Measurements from ENCODE around the gene TMEM63C.

The TMEM63C gene

DNA sequence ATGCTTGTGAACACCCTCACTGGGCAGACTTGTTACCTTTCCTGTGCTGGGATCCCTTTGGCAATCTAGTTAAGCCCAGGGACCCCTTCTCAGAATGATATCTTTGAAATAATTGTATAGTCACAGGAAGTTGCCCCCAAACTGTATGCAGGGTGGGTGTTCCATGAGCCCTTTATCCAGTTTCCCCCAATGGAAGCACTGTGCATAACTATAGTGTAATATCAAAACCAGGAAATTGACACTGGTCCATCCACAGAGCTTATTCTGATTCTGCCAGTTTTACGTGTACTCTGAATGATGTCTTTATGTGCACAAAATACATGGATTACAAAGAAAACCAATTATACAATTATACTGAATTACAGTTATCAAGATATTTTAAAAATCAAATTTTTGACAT, 65.2 kb downstream of the TMEM63C start:
- no peak for DNase-seq

DNA sequence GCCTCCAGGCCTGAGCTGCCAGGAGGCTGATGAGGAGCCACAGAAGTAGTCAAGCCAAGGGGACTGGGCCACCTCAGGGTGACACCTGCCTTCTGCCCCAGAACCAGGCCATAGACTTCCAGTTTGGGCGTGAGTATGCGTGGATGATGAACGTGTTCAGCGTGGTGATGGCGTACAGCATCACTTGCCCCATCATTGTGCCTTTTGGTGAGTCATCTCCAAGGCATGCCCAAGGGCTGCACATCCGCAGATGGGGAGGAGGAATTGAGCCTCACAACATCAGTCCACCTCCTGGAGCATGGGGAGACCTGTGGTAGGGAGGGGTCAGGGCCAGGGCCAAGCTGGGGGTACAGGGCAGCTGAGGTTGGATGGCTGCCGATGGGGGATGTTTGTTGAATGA, 67.1 kb downstream of the TMEM63C start:
- Histone ChIP-seq H3K4me1 (ENCODE audit: control extremely low read depth in 1 of 4, control insufficient read depth in 4 of 4, insufficient read depth in 4 of 4, low read length in 3 of 4) (peaks cover under 1 to 10% (median 3%) of the 10 kb centered on the region in 4 experiments), H3K36me3 (ENCODE audit: control insufficient read depth in 4 of 4, insufficient read depth in 4 of 4, low read length in 3 of 4) (no peaks in the 10 kb centered on the region), H3K27ac (ENCODE audit: insufficient read depth in 1 of 2, low read depth in 1 of 2, low read length in 2 of 2, poor library complexity in 1 of 2, severe bottlenecking in 2 of 2) (no peak overlapping the region), H3K27me3 (replicated peaks in 2 of 5; ENCODE audit: control insufficient read depth in 4 of 5, insufficient read depth in 5 of 5, low read length in 4 of 5) (no peaks in the 10 kb centered on the region), H3K9me3 (ENCODE audit: control extremely low read depth in 1 of 5, control insufficient read depth in 4 of 5, insufficient read depth in 2 of 5, low read depth in 1 of 5, low read length in 4 of 5) (no peaks in the 10 kb centered on the region), H3K4me3 (ENCODE audit: control insufficient read depth in 1 of 7, extremely low read depth in 1 of 7, insufficient read depth in 4 of 7, low read depth in 2 of 7, low read length in 6 of 7) (no peak overlapping the region)
- ChIA-PET CTCF (no interaction called here), POLR2A (no interaction called here)
- no peak for DNase-seq
- 97% methylated on average over 6 of the region's 7 CpGs for WGBS (ENCODE audit: insufficient coverage)

More for the DNA sequence above, 65.2 kb downstream of the TMEM63C start:
- Histone ChIP-seq H3K4me1 (ENCODE audit: control extremely low read depth in 1 of 4, control insufficient read depth in 4 of 4, insufficient read depth in 4 of 4, low read length in 3 of 4) (peaks cover 2 to 21% (median 17%) of the 10 kb centered on the region in 4 experiments), H3K4me3 (ENCODE audit: control insufficient read depth in 1 of 7, extremely low read depth in 1 of 7, insufficient read depth in 4 of 7, low read depth in 2 of 7, low read length in 6 of 7) (no peak overlapping the region), H3K36me3 (ENCODE audit: control insufficient read depth in 4 of 4, insufficient read depth in 4 of 4, low read length in 3 of 4) (no peaks in the 10 kb centered on the region), H3K27me3 (replicated peaks in 2 of 5; ENCODE audit: control insufficient read depth in 4 of 5, insufficient read depth in 5 of 5, low read length in 4 of 5) (no peaks in the 10 kb centered on the region), H3K9me3 (ENCODE audit: control extremely low read depth in 1 of 5, control insufficient read depth in 4 of 5, insufficient read depth in 2 of 5, low read depth in 1 of 5, low read length in 4 of 5) (no peaks in the 10 kb centered on the region), H3K27ac (ENCODE audit: insufficient read depth in 1 of 2, low read depth in 1 of 2, low read length in 2 of 2, poor library complexity in 1 of 2, severe bottlenecking in 2 of 2) (no peak overlapping the region)
- CTCF ChIA-PET = interaction anchor here (0.5 kb wide), 1 partner anchor 335 kb away, joined by 3 read pairs; no protein-coding TSS in a partner anchor
- POLR2A ChIA-PET = interaction anchor here (0.7 kb wide), 1 partner anchor 17 kb away, joined by 3 read pairs; no protein-coding TSS in a partner anchor
- WGBS (ENCODE audit: insufficient coverage) = no CpG with 5 or more reads among the region's 1 CpG

DNA sequence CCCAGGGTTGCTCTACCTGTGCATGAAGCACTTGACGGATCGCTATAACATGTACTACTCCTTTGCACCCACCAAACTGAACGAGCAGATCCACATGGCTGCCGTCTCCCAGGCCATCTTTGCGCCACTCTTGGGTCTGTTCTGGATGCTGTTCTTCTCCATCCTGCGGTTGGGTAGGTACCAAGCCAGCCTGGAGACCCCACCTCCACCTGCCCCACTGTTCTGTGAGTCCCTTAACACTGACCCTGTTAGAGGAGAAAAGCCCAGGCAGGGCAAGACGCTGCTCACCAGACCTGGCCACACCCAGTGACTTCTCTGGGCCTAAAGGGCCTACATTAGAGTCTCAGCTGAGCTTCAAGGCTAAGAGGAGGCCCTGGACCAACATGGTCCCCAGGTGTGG, 67.7 kb downstream of the TMEM63C start:
- peaks cover 0 to 9% (median 2%) of the 10 kb centered on the region in 4 experiments for H3K4me1 ChIP-seq (ENCODE audit: control extremely low read depth in 1 of 4, control insufficient read depth in 4 of 4, insufficient read depth in 4 of 4, low read length in 3 of 4)
- CTCF ChIA-PET = no interaction called here
- no peaks in the 10 kb centered on the region for H3K36me3 ChIP-seq (ENCODE audit: control insufficient read depth in 4 of 4, insufficient read depth in 4 of 4, low read length in 3 of 4)
- POLR2A ChIA-PET = no interaction called here
- H3K27ac ChIP-seq (ENCODE audit: insufficient read depth in 1 of 2, low read depth in 1 of 2, low read length in 2 of 2, poor library complexity in 1 of 2, severe bottlenecking in 2 of 2) = no peak overlapping the region
- DNase-seq = no peak
- no peaks in the 10 kb centered on the region for H3K9me3 ChIP-seq (ENCODE audit: control extremely low read depth in 1 of 5, control insufficient read depth in 4 of 5, insufficient read depth in 2 of 5, low read depth in 1 of 5, low read length in 4 of 5)
- WGBS (ENCODE audit: insufficient coverage) = 92% methylated on average over 7 of the region's 7 CpGs
- no peak overlapping the region for H3K4me3 ChIP-seq (ENCODE audit: control insufficient read depth in 1 of 7, extremely low read depth in 1 of 7, insufficient read depth in 4 of 7, low read depth in 2 of 7, low read length in 6 of 7)
- no peaks in the 10 kb centered on the region for H3K27me3 ChIP-seq (replicated peaks in 2 of 5; ENCODE audit: control insufficient read depth in 4 of 5, insufficient read depth in 5 of 5, low read length in 4 of 5)

DNA sequence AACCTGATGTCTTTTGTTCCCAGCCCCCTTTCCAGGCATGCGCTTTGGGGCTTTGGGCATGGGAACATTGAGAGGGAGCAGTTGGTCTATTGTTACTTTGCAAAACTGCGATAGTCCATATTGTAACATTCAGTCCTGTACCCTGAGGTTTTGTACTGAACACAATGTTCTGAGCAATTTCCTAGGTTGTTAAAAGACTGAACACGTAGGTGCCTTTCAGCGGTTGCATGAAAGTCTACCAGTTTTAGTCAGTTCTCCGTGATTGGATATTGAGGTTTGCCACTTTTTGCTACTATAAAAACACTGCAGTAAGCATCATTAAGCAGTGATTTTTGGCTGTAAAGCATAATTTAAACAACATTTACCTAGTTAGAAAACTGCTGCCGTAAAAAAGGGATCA, 69.3 kb downstream of the TMEM63C start:
- H3K36me3 ChIP-seq (ENCODE audit: control insufficient read depth in 4 of 4, insufficient read depth in 4 of 4, low read length in 3 of 4) = no peaks in the 10 kb centered on the region
- H3K4me3 ChIP-seq (ENCODE audit: control insufficient read depth in 1 of 7, extremely low read depth in 1 of 7, insufficient read depth in 4 of 7, low read depth in 2 of 7, low read length in 6 of 7) = no peak overlapping the region
- no peak for DNase-seq
- H3K27ac ChIP-seq (ENCODE audit: insufficient read depth in 1 of 2, low read depth in 1 of 2, low read length in 2 of 2, poor library complexity in 1 of 2, severe bottlenecking in 2 of 2) = no peak overlapping the region
- ChIA-PET POLR2A (no interaction called here), CTCF (no interaction called here)
- WGBS (ENCODE audit: insufficient coverage) = 94% methylated on average over 3 of the region's 6 CpGs
- H3K9me3 ChIP-seq (ENCODE audit: control extremely low read depth in 1 of 5, control insufficient read depth in 4 of 5, insufficient read depth in 2 of 5, low read depth in 1 of 5, low read length in 4 of 5) = no peaks in the 10 kb centered on the region
- H3K4me1 ChIP-seq (ENCODE audit: control extremely low read depth in 1 of 4, control insufficient read depth in 4 of 4, insufficient read depth in 4 of 4, low read length in 3 of 4) = peaks cover 0 to 9% (median 2%) of the 10 kb centered on the region in 4 experiments
- H3K27me3 ChIP-seq (replicated peaks in 2 of 5; ENCODE audit: control insufficient read depth in 4 of 5, insufficient read depth in 5 of 5, low read length in 4 of 5) = peaks cover 0 to 2% (median 0%) of the 10 kb centered on the region in 5 experiments

DNA sequence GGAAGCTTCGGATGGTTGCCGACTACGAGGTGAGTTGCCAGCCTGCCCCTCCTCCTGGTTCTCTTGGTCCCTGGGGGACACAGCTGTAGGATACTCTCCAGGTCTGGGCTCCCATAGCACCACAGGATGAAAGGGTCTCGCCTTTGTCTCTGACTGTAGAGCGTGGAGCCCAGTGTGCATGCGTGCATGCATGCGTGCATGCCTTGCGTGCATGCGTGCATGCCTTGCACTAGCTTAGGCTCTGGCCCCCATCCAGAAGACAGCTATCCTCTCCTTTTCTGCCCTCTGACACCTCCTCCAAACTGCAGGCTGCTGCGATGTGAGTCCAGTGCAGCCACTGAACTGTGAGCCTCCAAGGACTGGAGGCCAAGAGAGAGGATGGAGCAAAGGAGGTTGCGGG, 70.3 kb downstream of the TMEM63C start:
- no peak for DNase-seq
- H3K36me3 ChIP-seq (ENCODE audit: control insufficient read depth in 4 of 4, insufficient read depth in 4 of 4, low read length in 3 of 4) = no peaks in the 10 kb centered on the region
- ChIA-PET POLR2A (interaction anchor here (0.7 kb wide), 1 partner anchor 52 kb away, joined by 5 read pairs; no protein-coding TSS in a partner anchor), CTCF (no interaction called here)
- no peaks in the 10 kb centered on the region for H3K9me3 ChIP-seq (ENCODE audit: control extremely low read depth in 1 of 5, control insufficient read depth in 4 of 5, insufficient read depth in 2 of 5, low read depth in 1 of 5, low read length in 4 of 5)
- H3K4me1 ChIP-seq (ENCODE audit: control extremely low read depth in 1 of 4, control insufficient read depth in 4 of 4, insufficient read depth in 4 of 4, low read length in 3 of 4) = peaks cover 0 to 9% (median 2%) of the 10 kb centered on the region in 4 experiments
- H3K4me3 ChIP-seq (ENCODE audit: control insufficient read depth in 1 of 7, extremely low read depth in 1 of 7, insufficient read depth in 4 of 7, low read depth in 2 of 7, low read length in 6 of 7) = no peak overlapping the region
- peaks cover 0 to 2% (median 0%) of the 10 kb centered on the region in 5 experiments for H3K27me3 ChIP-seq (replicated peaks in 2 of 5; ENCODE audit: control insufficient read depth in 4 of 5, insufficient read depth in 5 of 5, low read length in 4 of 5)
- WGBS (ENCODE audit: insufficient coverage) = 97% methylated on average over 10 of the region's 11 CpGs
- H3K27ac ChIP-seq (ENCODE audit: insufficient read depth in 1 of 2, low read depth in 1 of 2, low read length in 2 of 2, poor library complexity in 1 of 2, severe bottlenecking in 2 of 2) = no peak overlapping the region

DNA sequence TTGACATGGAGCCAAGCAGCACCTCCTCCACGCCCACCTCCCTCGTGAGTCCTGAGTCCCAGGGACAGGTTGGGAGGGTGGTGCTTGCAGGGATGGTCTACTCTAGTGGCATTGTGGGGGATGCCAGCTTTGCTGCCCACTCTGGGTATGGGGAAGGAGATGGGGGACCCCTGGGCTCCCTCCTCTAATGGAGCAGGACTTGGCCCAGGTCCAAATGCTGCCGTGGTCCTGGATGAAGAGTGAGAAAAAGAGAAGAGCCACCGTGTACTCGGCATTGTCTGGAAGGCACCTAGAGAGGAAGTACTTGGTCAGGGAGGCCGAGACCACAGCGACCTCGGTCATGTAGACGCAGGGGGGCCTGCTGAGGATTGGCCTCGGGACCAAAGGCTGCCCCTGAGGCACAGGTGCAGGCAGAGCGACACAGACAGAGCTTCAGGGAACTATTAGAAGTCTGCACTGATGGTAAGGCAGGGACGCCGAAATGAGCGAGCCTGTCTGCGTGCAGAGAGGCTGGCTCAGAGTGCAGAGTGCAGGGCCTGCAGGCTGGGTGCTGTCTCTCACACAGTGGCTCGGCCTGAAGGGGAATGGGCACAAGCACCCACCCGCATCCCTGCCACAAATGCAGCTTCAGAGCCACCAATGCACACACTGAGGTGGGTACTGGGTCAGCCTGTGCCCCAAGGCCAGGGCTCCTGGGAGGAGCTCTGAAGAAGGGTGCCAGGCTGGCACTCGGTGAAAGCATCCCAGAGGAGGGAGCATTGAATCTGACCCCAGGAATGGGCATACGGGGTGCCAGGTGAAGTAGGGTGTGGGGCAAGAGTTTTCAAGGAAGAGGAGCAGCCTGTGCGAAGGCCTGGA, 72.0 kb downstream of the TMEM63C start:
- Histone ChIP-seq H3K27ac (ENCODE audit: insufficient read depth in 1 of 2, low read depth in 1 of 2, low read length in 2 of 2, poor library complexity in 1 of 2, severe bottlenecking in 2 of 2) (no peak overlapping the region), H3K36me3 (ENCODE audit: control insufficient read depth in 4 of 4, insufficient read depth in 4 of 4, low read length in 3 of 4) (no peaks in the 10 kb centered on the region), H3K4me3 (ENCODE audit: control insufficient read depth in 1 of 7, extremely low read depth in 1 of 7, insufficient read depth in 4 of 7, low read depth in 2 of 7, low read length in 6 of 7) (no peak overlapping the region), H3K4me1 (ENCODE audit: control extremely low read depth in 1 of 4, control insufficient read depth in 4 of 4, insufficient read depth in 4 of 4, low read length in 3 of 4) (peaks cover 0 to 9% (median 2%) of the 10 kb centered on the region in 4 experiments), H3K27me3 (replicated peaks in 2 of 5; ENCODE audit: control insufficient read depth in 4 of 5, insufficient read depth in 5 of 5, low read length in 4 of 5) (peaks cover 0 to 2% (median 0%) of the 10 kb centered on the region in 5 experiments), H3K9me3 (ENCODE audit: control extremely low read depth in 1 of 5, control insufficient read depth in 4 of 5, insufficient read depth in 2 of 5, low read depth in 1 of 5, low read length in 4 of 5) (no peaks in the 10 kb centered on the region)
- CTCF ChIA-PET = no interaction called here
- POLR2A ChIA-PET = no interaction called here
- DNase-seq = peak in 2 of 3 donors; percentile 32 to 40
- 48% methylated on average over 16 of the region's 20 CpGs for WGBS (ENCODE audit: insufficient coverage)

DNA sequence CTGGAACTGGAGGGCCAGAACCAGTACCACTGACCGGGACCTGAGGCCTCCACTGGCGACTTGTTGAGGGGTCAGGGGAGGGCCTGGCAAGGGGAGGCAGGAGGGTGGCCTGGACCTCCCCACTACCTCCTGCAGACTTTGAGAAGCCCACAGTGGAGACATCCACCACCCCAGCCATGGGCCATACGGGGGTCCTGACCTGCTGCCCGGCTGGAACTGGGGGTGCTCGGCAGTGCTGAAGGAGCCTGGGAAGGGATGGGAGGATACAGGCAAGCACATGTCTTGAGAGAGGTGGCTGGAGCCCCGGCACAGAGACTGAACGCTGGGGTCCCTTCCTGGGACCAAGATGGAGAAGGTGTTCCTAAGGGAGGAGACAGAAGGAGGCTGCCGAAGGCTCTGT, 75.1 kb downstream of the TMEM63C start:
- POLR2A ChIA-PET = no interaction called here
- peaks cover 0 to 21% (median 15%) of the 10 kb centered on the region in 4 experiments for H3K4me1 ChIP-seq (ENCODE audit: control extremely low read depth in 1 of 4, control insufficient read depth in 4 of 4, insufficient read depth in 4 of 4, low read length in 3 of 4)
- 94% methylated on average over 7 of the region's 8 CpGs for WGBS (ENCODE audit: insufficient coverage)

More for the DNA sequence above, 75.1 kb downstream of the TMEM63C start:
- Histone ChIP-seq H3K27me3 (replicated peaks in 2 of 5; ENCODE audit: control insufficient read depth in 4 of 5, insufficient read depth in 5 of 5, low read length in 4 of 5) (peaks cover 0 to 2% (median 0%) of the 10 kb centered on the region in 5 experiments), H3K27ac (ENCODE audit: insufficient read depth in 1 of 2, low read depth in 1 of 2, low read length in 2 of 2, poor library complexity in 1 of 2, severe bottlenecking in 2 of 2) (no peak overlapping the region), H3K4me3 (ENCODE audit: control insufficient read depth in 1 of 7, extremely low read depth in 1 of 7, insufficient read depth in 4 of 7, low read depth in 2 of 7, low read length in 6 of 7) (no peak overlapping the region), H3K36me3 (ENCODE audit: control insufficient read depth in 4 of 4, insufficient read depth in 4 of 4, low read length in 3 of 4) (no peaks in the 10 kb centered on the region), H3K9me3 (ENCODE audit: control extremely low read depth in 1 of 5, control insufficient read depth in 4 of 5, insufficient read depth in 2 of 5, low read depth in 1 of 5, low read length in 4 of 5) (no peaks in the 10 kb centered on the region)
- DNase-seq = no peak
- CTCF ChIA-PET = no interaction called here

Data from common myeloid progenitor, CD34-positive (primary cell).